ENCODE results near the gene BMPR1A. TPM values are rescaled to one million over a fixed set of nuclear protein-coding genes. Genes with fewer than 3 reads are reported as not detected.

The BMPR1A gene
- total and polyA plus RNA-seq, 8 donors: 5.8 to 104 (median 19.9) TPM

- intact Hi-C loops (cut with DNase I; ENCODE audit: low total_unique reads): no loop called here
- TF ChIP-seq POLR2A (IDR thresholded peaks at IDR 0.05): no peak
- TF ChIP-seq EP300 (IDR thresholded peaks at IDR 0.05): no peak
- TF ChIP-seq POLR2AphosphoS5 (IDR thresholded peaks at IDR 0.05): no peak
- TF ChIP-seq CTCF (IDR thresholded peaks at IDR 0.05): no peak
- Histone ChIP-seq H3K4me1 (peaks cover 0 to 29% (median 13%) of the 10 kb centered on the region in 4 donors), H3K27ac (no peak overlapping the region), H3K4me3 (no peak overlapping the region), H3K36me3 (no peaks in the 10 kb centered on the region), H3K27me3 (no peaks in the 10 kb centered on the region), H3K9me3 (no peaks in the 10 kb centered on the region)
- WGBS, 5 donors: 72 to 88% (median 83%) methylated on average over 2 of the region's 2 CpGs
- DNase-seq: no peak
These were observed 46.7 kb downstream of the BMPR1A start for GRCh38 chr10:86803156-86803555.

- DNase-seq: no peak
- 82 to 95% (median 94%) methylated on average over 3 of the region's 3 CpGs for WGBS, 5 donors
- TF ChIP-seq CTCF (IDR thresholded peaks at IDR 0.05) (no peak), POLR2A (IDR thresholded peaks at IDR 0.05) (no peak), EP300 (IDR thresholded peaks at IDR 0.05) (no peak), POLR2AphosphoS5 (IDR thresholded peaks at IDR 0.05) (no peak)
- Histone ChIP-seq H3K27me3 (no peaks in the 10 kb centered on the region), H3K27ac (no peak overlapping the region), H3K9me3 (no peaks in the 10 kb centered on the region), H3K36me3 (no peaks in the 10 kb centered on the region), H3K4me3 (no peak overlapping the region), H3K4me1 (peaks cover 0 to 14% (median 0%) of the 10 kb centered on the region in 4 donors)
- intact Hi-C loops (cut with DNase I; ENCODE audit: low total_unique reads): no loop called here
These were observed 48.4 kb downstream of the BMPR1A start for GRCh38 chr10:86804805-86805204.

- no peaks in the 10 kb centered on the region for H3K9me3 ChIP-seq
- TF ChIP-seq EP300 (IDR thresholded peaks at IDR 0.05) (no peak), POLR2A (IDR thresholded peaks at IDR 0.05) (no peak), POLR2AphosphoS5 (IDR thresholded peaks at IDR 0.05) (peak in 1 of 3 donors; percentile 60), CTCF (IDR thresholded peaks at IDR 0.05) (no peak)
- no peak for DNase-seq
- peak overlapping the region in 2 of 5 donors; percentile 13 to 40 for H3K27ac ChIP-seq
- WGBS, 5 donors: 64 to 90% (median 86%) methylated on average over 4 of the region's 4 CpGs
- intact Hi-C loops (cut with DNase I; ENCODE audit: low total_unique reads): no loop called here
- no peak overlapping the region for H3K4me3 ChIP-seq
- H3K36me3 ChIP-seq: no peaks in the 10 kb centered on the region
- H3K4me1 ChIP-seq: peaks cover 0 to 45% (median 22%) of the 10 kb centered on the region in 4 donors
- H3K27me3 ChIP-seq: no peaks in the 10 kb centered on the region
These were observed 56.7 kb downstream of the BMPR1A start for GRCh38 chr10:86813101-86813500.

GRCh38 chr10:86813982-86814381 is 57.6 kb downstream of the BMPR1A start:
- TF ChIP-seq POLR2A (IDR thresholded peaks at IDR 0.05) (no peak), POLR2AphosphoS5 (IDR thresholded peaks at IDR 0.05) (no peak), EP300 (IDR thresholded peaks at IDR 0.05) (no peak), CTCF (IDR thresholded peaks at IDR 0.05) (no peak)
- Histone ChIP-seq H3K27ac (peak overlapping the region in 1 of 5 donors; percentile 62), H3K27me3 (no peaks in the 10 kb centered on the region), H3K4me1 (peaks cover 0 to 45% (median 22%) of the 10 kb centered on the region in 4 donors), H3K36me3 (no peaks in the 10 kb centered on the region), H3K4me3 (no peak overlapping the region), H3K9me3 (no peaks in the 10 kb centered on the region)
- 86 to 98% (median 94%) methylated on average over 1 of the region's 1 CpG for WGBS, 5 donors
- intact Hi-C loops (cut with DNase I; ENCODE audit: low total_unique reads): no loop called here
- DNase-seq: no peak
